GM21737 (cell line): ENCODE data around the gene GLIS1.

Source experiments
- ATAC-seq: cut with Tn5 transposase; IDR thresholded peaks from one replicate; pipeline ENCODE4 v1.9.1; 2021; ENCODE audit warnings: mild to moderate bottlenecking, moderate library complexity; ENCODE audit not compliant: unreplicated experiment

GLIS1 gene

GRCh38 chr1:53584777-53585107, 154.2 kb downstream of the GLIS1 start:
- ATAC-seq: no peak

DNA sequence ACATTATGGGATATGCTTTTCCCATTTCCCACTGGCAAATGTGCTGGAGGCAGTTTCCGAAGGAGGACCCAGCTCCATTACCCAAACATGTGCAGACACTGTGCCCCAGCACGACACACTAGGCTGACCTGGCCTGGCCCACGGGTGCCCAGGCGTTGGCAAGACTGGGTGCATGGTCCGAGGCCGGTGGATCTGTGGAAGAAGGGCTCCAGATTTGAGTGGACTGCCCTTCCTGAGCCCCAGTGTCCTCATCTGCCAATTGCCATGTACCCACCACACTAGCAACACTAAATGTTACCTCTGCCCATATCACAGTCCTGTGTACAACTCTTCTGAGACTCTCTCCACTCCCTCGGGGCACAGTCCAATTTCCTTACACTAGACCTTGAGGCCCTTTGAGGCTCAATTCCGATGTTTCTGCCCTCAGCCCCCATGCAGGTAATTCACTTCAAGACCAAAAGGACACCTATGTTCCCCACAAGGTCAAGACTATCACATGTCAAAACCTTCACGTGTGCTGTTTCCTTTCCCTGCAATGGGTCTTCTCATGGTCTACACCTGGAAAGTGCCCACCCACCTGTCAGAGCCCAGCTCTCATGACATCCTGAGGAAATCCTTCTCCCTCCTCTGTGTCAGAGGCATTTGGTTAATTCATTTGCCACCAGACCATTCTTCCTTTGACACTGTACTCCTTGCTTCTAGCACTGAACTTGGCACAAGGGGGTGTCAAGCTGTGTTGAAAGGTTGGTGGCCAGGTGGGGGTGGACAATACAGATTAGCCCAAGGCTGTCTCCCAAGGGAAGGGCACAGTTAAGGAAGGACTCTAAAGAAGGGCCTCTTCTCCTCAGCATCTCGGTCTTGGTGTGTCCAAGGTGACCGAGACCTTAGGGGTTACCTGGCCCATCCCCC, 154.8 kb downstream of the GLIS1 start:
- ATAC-seq: no peak

DNA sequence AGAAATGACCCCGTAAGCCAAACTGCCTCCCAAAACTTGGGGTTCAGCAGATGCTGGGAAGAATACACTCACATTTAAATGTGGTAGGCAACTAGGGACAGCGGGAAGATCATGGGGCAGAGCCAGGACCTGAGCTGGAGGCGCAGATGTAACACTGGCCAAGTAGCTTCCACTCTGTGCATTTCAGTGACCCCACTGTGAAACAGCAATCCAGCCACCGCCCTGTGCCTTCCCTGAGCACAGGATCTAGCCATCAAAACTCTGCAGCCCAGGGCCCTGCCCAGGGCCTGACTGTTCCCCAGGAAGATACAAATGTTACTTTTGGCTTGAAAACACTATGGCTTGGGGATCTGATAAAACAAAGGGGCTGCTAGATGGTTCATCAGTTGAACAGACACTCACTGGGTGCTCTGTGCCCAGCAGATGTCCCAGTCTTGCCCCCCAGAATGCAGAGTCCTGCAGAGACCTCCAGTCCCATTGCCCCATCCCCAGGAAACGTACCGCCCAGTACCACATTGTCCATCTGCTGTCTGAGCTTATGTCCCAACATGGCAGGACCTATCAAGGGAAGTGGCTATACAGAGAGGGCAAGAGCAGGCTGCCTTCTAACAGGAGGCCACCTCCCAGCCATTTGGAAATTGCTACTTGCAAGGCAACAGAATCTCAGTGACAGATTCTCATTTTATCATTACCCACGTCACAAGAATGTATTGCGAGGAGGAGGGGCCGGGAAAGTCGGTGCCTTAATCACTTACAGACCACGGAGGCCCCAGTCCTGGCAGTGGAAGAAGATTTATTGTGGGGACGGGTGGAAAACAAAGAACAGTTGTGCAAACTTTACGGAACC, 155.7 kb downstream of the GLIS1 start:
- ATAC-seq: no peak

DNA sequence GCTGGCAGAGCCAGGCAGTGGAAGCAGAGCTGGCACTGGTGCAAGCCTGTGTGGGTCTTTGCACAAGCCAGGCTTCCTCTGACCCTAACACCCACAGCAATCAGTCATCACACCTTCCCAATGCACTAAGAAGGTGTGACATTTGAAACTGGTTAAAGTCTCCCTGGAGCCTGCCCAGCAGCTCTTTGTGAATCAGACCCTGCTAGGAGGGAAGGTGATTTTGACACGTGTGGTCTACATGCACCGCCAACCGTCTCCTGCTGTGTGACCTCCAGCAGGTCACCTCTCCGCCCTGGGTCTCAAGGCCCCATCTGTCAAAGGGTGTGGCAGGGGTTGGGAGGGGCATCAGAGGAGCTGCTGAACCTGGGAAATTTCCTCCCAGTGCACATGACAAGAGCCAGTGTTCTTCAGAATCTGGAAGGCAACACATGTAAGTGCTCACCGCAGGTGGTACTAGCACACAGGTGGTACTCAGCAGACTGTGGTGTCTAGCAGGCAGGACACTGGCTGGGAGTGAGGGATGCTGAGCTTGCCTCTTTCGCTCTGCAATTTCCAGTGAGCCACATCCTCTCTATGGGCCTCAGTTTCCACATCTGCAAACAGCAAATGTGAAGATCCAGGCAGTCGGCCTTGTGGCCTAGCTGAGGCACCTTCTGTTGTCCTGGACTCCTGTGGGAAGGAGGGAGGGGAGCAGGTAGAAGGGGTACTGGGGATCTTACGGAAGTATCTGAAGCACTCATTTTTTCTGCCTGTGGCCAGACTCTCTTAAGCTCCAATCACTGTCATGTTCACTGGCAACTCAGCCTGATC, 156.5 kb downstream of the GLIS1 start:
- no peak for ATAC-seq

GRCh38 chr1:53581476-53581875, 157.5 kb downstream of the GLIS1 start:
- no peak for ATAC-seq

DNA sequence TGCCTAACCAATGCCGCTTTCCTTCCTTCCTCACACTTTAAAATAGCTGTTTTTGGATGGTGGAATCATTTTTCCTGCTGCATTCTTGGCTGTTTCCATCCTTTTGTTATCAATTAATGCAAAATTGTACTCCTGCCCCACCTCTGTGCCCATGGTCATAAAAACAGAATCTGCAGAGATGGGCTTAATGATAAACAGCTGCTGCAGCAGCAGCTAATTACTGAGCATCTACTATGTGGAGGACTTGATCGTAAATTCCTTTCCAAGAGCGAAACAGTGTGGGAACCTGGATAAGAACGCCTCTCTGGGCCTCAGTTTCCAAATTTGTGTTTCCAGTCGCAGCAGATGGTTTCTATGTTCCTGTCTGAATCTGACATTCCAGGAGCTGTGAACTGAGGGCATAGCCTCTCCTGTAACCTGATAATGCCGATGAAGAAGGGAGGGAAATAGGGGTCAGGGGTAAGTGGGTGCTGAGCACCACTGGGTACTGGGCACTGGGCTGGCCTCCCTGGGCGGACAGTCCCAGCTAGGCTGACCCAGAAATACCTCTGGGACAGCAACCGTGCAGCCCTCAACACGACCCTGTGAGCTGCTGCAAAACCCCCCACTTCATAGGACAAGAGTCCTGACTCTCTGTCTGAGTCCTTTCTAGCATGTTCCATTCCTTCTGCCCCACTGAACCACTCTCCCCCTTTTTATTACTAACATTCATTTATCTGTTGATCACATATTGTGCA, 158.1 kb downstream of the GLIS1 start:
- no peak for ATAC-seq

GRCh38 chr1:53580009-53580400, 159.0 kb downstream of the GLIS1 start:
- ATAC-seq: no peak

DNA sequence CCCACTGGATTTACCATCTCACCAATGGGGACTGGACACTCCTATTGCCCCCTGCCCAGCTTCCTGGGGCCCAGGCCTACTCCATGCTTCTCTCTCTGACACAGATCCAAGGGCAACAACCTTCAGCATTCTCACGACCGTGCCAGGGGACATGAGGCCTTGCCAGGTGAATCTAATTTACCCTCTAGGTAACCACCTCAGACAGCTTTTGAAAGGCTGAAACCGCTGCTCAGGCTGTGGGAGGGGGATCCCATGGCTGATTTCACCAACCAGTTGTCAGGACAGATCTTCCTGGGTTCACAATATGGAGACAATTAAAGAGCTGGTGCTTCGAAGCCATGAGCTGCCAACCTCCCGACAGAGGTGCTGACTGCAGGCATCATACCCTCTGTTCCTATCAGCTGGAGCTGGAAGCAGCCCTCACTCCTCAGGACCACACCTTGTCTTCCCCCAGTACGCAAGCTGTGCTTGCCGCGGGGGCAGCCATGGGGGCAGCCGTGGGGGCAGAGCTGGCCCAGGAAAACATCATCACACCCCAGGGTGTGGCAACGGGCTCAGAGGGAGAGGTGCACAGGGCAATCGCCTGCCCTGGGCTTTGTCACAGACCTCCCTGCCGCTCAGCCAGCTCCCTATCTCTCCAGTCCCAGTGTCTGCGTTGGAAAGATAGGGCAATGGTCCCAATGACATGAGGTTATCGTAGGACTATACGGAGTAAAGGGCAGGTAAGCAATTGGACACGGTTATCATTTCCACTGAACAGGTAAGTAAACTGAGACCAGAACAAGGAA, 159.5 kb downstream of the GLIS1 start:
- no peak for ATAC-seq

GRCh38 chr1:53578358-53578757, 160.6 kb downstream of the GLIS1 start:
- no peak for ATAC-seq

GRCh38 chr1:53577761-53578100, 161.2 kb downstream of the GLIS1 start:
- no peak for ATAC-seq

- ATAC-seq: no peak
Observed at GRCh38 chr1:53576866-53577760, 161.9 kb downstream of the GLIS1 start.

DNA sequence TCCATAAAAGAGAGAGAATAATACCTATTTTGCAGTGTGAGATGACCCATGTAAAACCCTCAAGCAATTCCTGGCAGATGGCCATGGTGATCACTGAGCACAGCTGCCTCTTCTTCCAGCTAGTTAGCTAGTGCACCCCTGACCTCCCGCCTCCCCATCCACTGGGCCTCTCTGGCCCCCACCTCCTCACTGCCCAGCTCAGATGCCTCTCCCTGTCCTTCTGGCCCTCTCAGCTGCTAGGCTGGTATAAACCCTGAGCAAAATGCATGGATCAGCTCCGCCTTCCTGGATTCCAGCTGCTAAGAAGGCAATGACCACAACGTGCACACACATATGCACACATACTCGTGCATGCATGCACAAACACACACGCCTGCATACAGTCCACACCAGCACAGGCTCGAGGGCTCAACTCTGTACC, 162.6 kb downstream of the GLIS1 start:
- ATAC-seq: no peak

DNA sequence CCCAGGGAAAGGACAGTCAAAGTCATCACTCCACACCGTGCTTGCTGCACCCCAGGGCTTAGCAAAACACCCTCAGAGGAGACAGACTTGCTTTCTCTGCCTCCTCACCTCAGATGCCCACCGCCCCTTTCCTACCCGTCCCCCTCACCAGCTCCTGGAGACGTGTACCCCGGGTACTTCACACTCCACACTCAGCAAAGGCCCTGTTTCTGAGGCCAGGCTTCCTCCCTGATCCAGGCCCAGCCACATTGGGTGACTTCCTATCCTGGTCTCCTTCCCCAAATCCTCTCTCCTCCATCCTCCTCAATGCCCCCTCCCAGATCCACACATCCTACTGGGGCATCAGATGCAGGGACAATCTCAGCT, 163.0 kb downstream of the GLIS1 start:
- no peak for ATAC-seq

DNA sequence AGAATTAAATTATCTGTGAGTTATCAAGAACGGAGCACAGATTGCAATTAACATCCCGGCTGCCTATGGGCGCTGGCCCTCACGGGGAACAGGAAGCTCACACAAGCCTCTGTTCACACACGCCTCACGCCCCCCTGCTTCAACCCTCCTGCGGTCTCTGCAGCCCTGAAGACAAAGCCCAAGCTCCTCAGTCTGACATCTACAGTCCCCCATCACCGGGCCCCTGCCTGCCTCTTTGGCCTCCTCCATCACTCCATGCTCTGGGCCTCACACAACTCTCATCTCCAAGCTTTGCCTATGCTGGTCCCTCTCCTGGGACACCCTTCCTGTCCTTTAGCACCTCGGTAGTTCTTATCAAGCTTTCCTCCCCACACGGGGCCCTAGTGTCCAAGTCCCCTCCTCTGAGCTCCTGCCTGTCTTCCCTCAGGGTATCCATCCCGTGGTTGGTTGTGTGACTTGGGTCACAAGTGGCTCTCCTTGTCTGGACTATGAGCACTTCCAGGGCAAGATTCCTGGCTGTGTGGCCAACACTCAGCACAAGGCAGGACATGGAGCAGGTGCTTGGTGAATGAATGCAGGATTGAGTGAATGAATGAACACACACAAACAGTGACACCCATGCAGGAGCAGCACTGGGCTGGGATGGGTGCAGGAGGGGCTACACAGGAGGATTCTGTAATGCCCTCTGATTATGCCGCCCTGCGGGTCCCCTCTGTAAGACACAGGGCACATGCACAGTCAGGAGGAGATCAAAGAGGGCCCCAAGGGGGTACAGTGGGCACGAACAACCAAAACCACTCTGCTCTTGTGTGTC, 163.6 kb downstream of the GLIS1 start:
- no peak for ATAC-seq

GRCh38 chr1:53574621-53575020, 164.3 kb downstream of the GLIS1 start:
- no peak for ATAC-seq

GRCh38 chr1:53573931-53574330, 165.0 kb downstream of the GLIS1 start:
- no peak for ATAC-seq

GRCh38 chr1:53573522-53573921, 165.4 kb downstream of the GLIS1 start:
- ATAC-seq: no peak

DNA sequence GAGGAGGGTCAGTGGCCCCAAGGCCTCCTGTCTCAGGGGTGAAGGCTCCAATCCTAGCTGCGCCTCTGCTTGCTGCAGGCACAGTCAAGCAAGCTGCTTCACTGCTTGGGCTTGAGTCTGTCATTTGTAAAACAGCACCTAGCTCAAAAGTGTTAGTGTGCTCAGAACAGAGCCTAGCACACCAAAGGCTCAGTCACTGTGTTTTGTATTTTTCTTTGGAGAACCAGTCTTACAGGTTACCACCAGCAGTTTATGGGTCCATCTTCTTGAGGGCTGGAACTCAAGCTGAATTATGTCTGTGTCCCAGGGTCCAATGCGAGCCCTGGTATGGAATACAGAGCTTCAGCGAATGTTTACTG, 166.2 kb downstream of the GLIS1 start:
- no peak for ATAC-seq
